Measurements from ENCODE around the gene SLC38A9. TPM values are rescaled to one million over a fixed set of nuclear protein-coding genes. Genes with fewer than 3 reads are reported as not detected.

SLC38A9 gene
- total and polyA plus RNA-seq, 2 of the 8 experiments (the other 6 are each of a cell fraction or from before 2014, with no cell fraction given), result 29.2 to 43.7 TPM

DNA sequence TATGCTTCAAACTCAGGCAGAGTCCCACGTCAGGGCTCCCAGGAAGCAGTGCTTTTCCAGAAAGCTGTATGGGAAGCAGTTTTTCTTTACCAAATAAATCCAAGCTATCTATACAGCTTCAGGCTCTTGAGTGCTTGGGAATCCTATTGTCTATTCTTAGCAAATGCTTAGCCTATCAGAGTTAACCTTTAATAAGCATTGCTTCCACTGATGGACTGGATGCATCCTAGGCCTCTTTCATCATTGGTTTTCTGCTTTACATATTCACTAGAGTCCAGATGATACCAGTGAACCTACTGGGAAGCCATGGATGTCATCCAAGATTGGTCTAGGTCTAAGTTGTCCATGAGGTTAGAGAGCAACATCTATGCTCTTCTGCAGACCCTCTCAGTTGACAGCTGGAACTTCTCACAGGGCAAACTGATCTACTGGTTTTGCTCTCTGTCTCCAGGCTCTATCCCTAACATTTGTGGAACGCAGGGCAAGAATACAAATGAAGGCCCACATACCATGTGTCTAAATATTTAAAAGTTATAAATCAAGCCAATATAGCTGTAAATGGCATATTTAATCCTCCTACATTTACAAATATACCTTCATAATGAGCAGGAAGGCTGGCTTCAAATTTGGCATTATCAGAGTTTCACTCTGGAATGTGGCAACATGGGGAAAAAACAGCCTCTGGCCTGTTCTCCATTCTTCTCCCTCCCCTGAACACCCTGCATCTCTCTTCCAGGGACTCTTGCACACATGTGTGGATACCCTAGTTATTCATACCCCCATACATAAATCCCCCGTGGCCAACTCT, 127.5 kb downstream of the SLC38A9 start:
- no peak overlapping the region for H3K23ac ChIP-seq (ENCODE audit: insufficient read length)
- CTCF ChIA-PET (ENCODE audit: partially characterized antibody), result no interaction called here
- no peak for TF ChIP-seq RXRA (IDR thresholded peaks at IDR 0.05; ENCODE audit: insufficient read depth, low read depth, low read length)
- no peak for TF ChIP-seq EZH2 (IDR thresholded peaks at IDR 0.05; ENCODE audit: low read depth, low read length, severe bottlenecking)
- no peak for TF ChIP-seq BACH1 (IDR thresholded peaks at IDR 0.05; ENCODE audit: low read length)
- no peak for TF ChIP-seq KDM1A (IDR thresholded peaks at IDR 0.05; ENCODE audit: borderline replicate concordance, low read length)
- no peak for TF ChIP-seq KDM4A (IDR thresholded peaks at IDR 0.05; ENCODE audit: low read depth, low read length, severe bottlenecking)
- no peak for TF ChIP-seq RFX5 (IDR thresholded peaks at IDR 0.05; ENCODE audit: borderline replicate concordance, low read depth, low read length)
- TF ChIP-seq CBX5 (IDR thresholded peaks at IDR 0.05; ENCODE audit: low read depth, low read length), result no peak
- TF ChIP-seq CHD2 (IDR thresholded peaks at IDR 0.05; ENCODE audit: low read length), result no peak
- TF ChIP-seq TAF7 (optimal IDR thresholded peaks at IDR 0.05; ENCODE audit: borderline replicate concordance, low read depth, low read length), result no peak
- no peaks in the 10 kb centered on the region for H3K79me1 ChIP-seq (ENCODE audit: low read depth, low read length)
- H3K36me3 ChIP-seq (ENCODE audit: control insufficient read depth in 2 of 4, insufficient read depth in 4 of 4, low read length in 3 of 4), result no peaks in the 10 kb centered on the region
- 0 out of 7 replicates have a peak overlapping the region, but pooled peaks of 1 of the 4 experiments have one; percentile 3 for H3K9ac ChIP-seq (replicated peaks in 1 of 4; ENCODE audit: extremely low read depth in 1 of 4, low read depth in 3 of 4, low read length in 3 of 4)
- no peak overlapping the region; the same call in 1 of the 2 replicates for H2BK20ac ChIP-seq (ENCODE audit: low read length)
- no peak overlapping the region for H3K56ac ChIP-seq (replicated peaks; ENCODE audit: insufficient read length, low read depth, low read length)
- no peak overlapping the region for H3K18ac ChIP-seq (ENCODE audit: extremely low read depth, low read length)
- H2BK15ac ChIP-seq (ENCODE audit: low read length), result no peak overlapping the region
- no peak overlapping the region for H4K91ac ChIP-seq (replicated peaks; ENCODE audit: insufficient read length, low read length)
- no peak overlapping the region for H3K4ac ChIP-seq (replicated peaks; ENCODE audit: insufficient read length, low read depth, low read length)
- POLR2A ChIA-PET (ENCODE audit: partially characterized antibody), result no interaction called here
- no peak overlapping the region for H3K27ac ChIP-seq (ENCODE audit: low read depth, low read length)
- H3K4me3 ChIP-seq (ENCODE audit: extremely low read depth in 1 of 4, insufficient read depth in 2 of 4, low read depth in 3 of 4, low read length in 4 of 4), result no peak overlapping the region
- DNase-seq (ENCODE audit: low read depth in 1 of 2, low spot score in 2 of 2), result no peak
- H2BK5ac ChIP-seq (ENCODE audit: low read depth, low read length), result no peak overlapping the region
- no peaks in the 10 kb centered on the region for H3K27me3 ChIP-seq (replicated peaks in 1 of 4; ENCODE audit: control insufficient read depth in 3 of 4, extremely low read depth in 1 of 4, insufficient read depth in 3 of 4, low read length in 3 of 4)
- no peak overlapping the region for H4K8ac ChIP-seq (ENCODE audit: extremely low read depth, insufficient read depth, low read length)
- H4K20me1 ChIP-seq (replicated peaks in 1 of 2; ENCODE audit: control insufficient read depth in 1 of 2, insufficient read depth in 2 of 2, low read length in 2 of 2), result no peaks in the 10 kb centered on the region
- no peaks in the 10 kb centered on the region for H3K23me2 ChIP-seq (ENCODE audit: low read depth, low read length)
- no peak overlapping the region for H2BK12ac ChIP-seq (ENCODE audit: low read depth, low read length)
- H3K9me3 ChIP-seq (ENCODE audit: insufficient read depth in 2 of 2, low read depth in 1 of 2, low read length in 1 of 2), result no peaks in the 10 kb centered on the region
- no peak overlapping the region for H2AK5ac ChIP-seq (ENCODE audit: low read depth, low read length)
- H2BK120ac ChIP-seq (replicated peaks; ENCODE audit: low read depth, low read length), result no peak overlapping the region
- WGBS, 2 experiments (ENCODE audit: extremely low coverage in 1 of 2, insufficient coverage in 1 of 2, insufficient read length in 1 of 2, insufficient replicate concordance in 2 of 2, low coverage in 1 of 2, low lambda C conversion rate in 2 of 2, missing lambda C conversion rate in 1 of 2), result 59% methylated on average over 3 of the region's 3 CpGs; no CpG with 5 or more reads in 1 of the 2 experiments
- no peak overlapping the region for H4K5ac ChIP-seq (ENCODE audit: insufficient read length, low read depth, low read length)
- no peaks in the 10 kb centered on the region for H3K4me1 ChIP-seq (replicated peaks in 1 of 4; ENCODE audit: control insufficient read depth in 3 of 4, insufficient read depth in 4 of 4, low read length in 3 of 4)
- no peak overlapping the region for H3K14ac ChIP-seq (ENCODE audit: insufficient read length)
- no peaks in the 10 kb centered on the region for H3K79me2 ChIP-seq (ENCODE audit: control insufficient read depth in 1 of 2, insufficient read depth in 2 of 2, low read length in 2 of 2)
- no peak overlapping the region for H2AFZ ChIP-seq (ENCODE audit: low read length)
- H3K4me2 ChIP-seq (ENCODE audit: insufficient read depth in 1 of 2, low read depth in 2 of 2, low read length in 2 of 2), result no peak overlapping the region
- no peak for FAIRE-seq

All from H1 (cell line).